PC-3 (cell line): ENCODE measurements around the gene HP1BP3. TPM values are rescaled to one million over a fixed set of nuclear protein-coding genes. Genes with fewer than 3 reads are reported as not detected.
A peak's percentile ranks its signal among the peaks of the same experiment; 100 is the strongest.

Experiments used
- ATAC-seq: fragments of 200-7000 bp; cut with Tn5 transposase; 2 replicates; pipeline ENCODE4 v1.9.1; 2020; ENCODE audit warnings: mild to moderate bottlenecking, moderate library complexity
- BruUV-seq: library from RNA; stranded (reverse); fragments of 400-500 nt; replicated peaks from 2 replicates; lab custom pipeline; 2021; lab: Mats Ljungman, UMichigan
- CTCF ChIA-PET: fragments of 300-600 bp; sonication (Branson Sonifier 250); formaldehyde crosslinking; loops from one replicate; lab custom pipeline; 2022; ENCODE audit warnings: antibody characterized with exemption; lab: Charles Lee
- POLR2A ChIA-PET: fragments of 300-600 bp; sonication (Branson Sonifier 250); formaldehyde crosslinking; loops from one replicate; lab custom pipeline; 2022; ENCODE audit warnings: antibody characterized with exemption; ENCODE audit not compliant: unreplicated experiment; lab: Charles Lee
- DNase-seq: peaks from one replicate; pipeline ENCODE4 v3.0.0-alpha.2; 2015
- H2AFZ ChIP-seq: fragments of 300-600 bp; sonication (generic); 2 replicates; pipeline ENCODE4 v1.6.0; 2016; ENCODE audit warnings: antibody characterized with exemption, low read length
- H3F3A ChIP-seq: fragments of 300-600 bp; sonication (generic); one replicate; pipeline ENCODE4 v1.6.0; 2017; ENCODE audit warnings: antibody characterized with exemption, low read length, control low read depth, mild to moderate bottlenecking; ENCODE audit not compliant: unreplicated experiment
- H3K27ac ChIP-seq: fragments of 300-600 bp; sonication (generic); 2 replicates; pipeline ENCODE4 v1.5.1; 2016; ENCODE audit warnings: mild to moderate bottlenecking, low read length
- H3K27me3 ChIP-seq: fragments of 300-600 bp; sonication (generic); 2 replicates; pipeline ENCODE4 v1.6.1; 2016; ENCODE audit warnings: low read length, mixed read lengths
- H3K36me3 ChIP-seq: fragments of 300-600 bp; sonication (generic); 2 replicates; pipeline ENCODE4 v1.6.1; 2016; ENCODE audit warnings: low read depth, mixed run types, low read length, mixed read lengths
- H3K4me1 ChIP-seq: fragments of 300-600 bp; sonication (generic); 2 replicates; pipeline ENCODE4 v1.5.1; 2016; ENCODE audit warnings: low read length; ENCODE audit not compliant: insufficient read depth
- H3K4me2 ChIP-seq: fragments of 300-600 bp; sonication (generic); 2 replicates; pipeline ENCODE4 v1.6.0; 2016; ENCODE audit warnings: low read length
- H3K4me3 ChIP-seq: fragments of 300-600 bp; sonication (generic); 2 replicates; pipeline ENCODE4 v1.5.1; 2016; ENCODE audit warnings: mild to moderate bottlenecking, low read length, mixed read lengths
- H3K79me2 ChIP-seq: fragments of 300-600 bp; sonication (generic); 2 replicates; pipeline ENCODE4 v1.6.1; 2017; ENCODE audit warnings: low read length, mixed read lengths
- H3K9ac ChIP-seq: fragments of 300-600 bp; sonication (generic); 2 replicates; pipeline ENCODE4 v1.6.0; 2016; ENCODE audit warnings: mild to moderate bottlenecking, low read length
- H3K9me2 ChIP-seq: fragments of 300-600 bp; sonication (generic); replicated peaks from 2 replicates; pipeline ENCODE4 v1.6.1; 2016; ENCODE audit warnings: mixed run types, low read length, mixed read lengths
- H3K9me3 ChIP-seq: fragments of 300-600 bp; sonication (generic); 2 replicates; pipeline ENCODE4 v1.6.1; 2016; ENCODE audit warnings: low read length, mixed read lengths
- H4K20me1 ChIP-seq: fragments of 300-600 bp; sonication (generic); 2 replicates; pipeline ENCODE4 v1.6.1; 2016; ENCODE audit warnings: low read length, mixed read lengths
- CTCF ChIP-seq: fragments of 300-600 bp; sonication (generic); conservative IDR thresholded peaks from 2 replicates; pipeline ENCODE4 v1.5.1; 2017; ENCODE audit warnings: antibody characterized with exemption, low read depth, mild to moderate bottlenecking, low read length
- EZH2 ChIP-seq: fragments of 300-600 bp; sonication (generic); IDR thresholded peaks from one replicate; pipeline ENCODE4 v1.6.1; 2017; ENCODE audit warnings: antibody characterized with exemption, mild to moderate bottlenecking, low read length; ENCODE audit not compliant: unreplicated experiment
- EZH2phosphoT487 ChIP-seq: fragments of 300-600 bp; sonication (generic); IDR thresholded peaks from 2 replicates; pipeline ENCODE4 v1.6.1; 2018; ENCODE audit warnings: mild to moderate bottlenecking, antibody characterized with exemption, low read length, borderline replicate concordance
- intact Hi-C: fragments of 100-400 bp; cut with micrococcal nuclease; formaldehyde crosslinking; loops from 2 replicates; pipeline ENCODE4 v1.9.0; 2023
- total RNA-seq: library from RNA; depleted of rRNA; stranded (reverse); fragments of >200 nt; gene quantifications from 2 replicates; pipeline ENCODE4 v1.2.3, GENCODE V29; 2014

Gene HP1BP3
- total RNA-seq, 1 experiment from 2014 or later: 243 TPM

GRCh38 chr1:20786253-20787028 is 666 bp downstream of the HP1BP3 start:
- H3K9me3 ChIP-seq: no peaks in the 10 kb centered on the region
- H3F3A ChIP-seq: peaks cover 3% of the 10 kb centered on the region
- peak overlapping the region; percentile 76 for H2AFZ ChIP-seq
- TF ChIP-seq CTCF (no peak), EZH2 (no peak), EZH2phosphoT487 (no peak)
- no peaks in the 10 kb centered on the region for H3K9me2 ChIP-seq
- peaks cover 42% of the 10 kb centered on the region for H4K20me1 ChIP-seq
- H3K4me2 ChIP-seq: peak overlapping the region; percentile 90
- H3K4me3 ChIP-seq: peak overlapping the region; percentile 98
- intact Hi-C loops: loop anchor here (2.0 to 5.0 kb wide), 6 partner anchors 54 to 411 kb away; partner anchors contain the start of genes DDOST and SH2D5
- POLR2A ChIA-PET: interaction anchor here (0.6 to 0.8 kb wide), 8 partner anchors 26 to 552 kb away, joined by 3 to 18 read pairs (median 3); no protein-coding TSS in a partner anchor
- CTCF ChIA-PET: interaction anchor here (1.5 to 1.7 kb wide), 2 partner anchors 88 to 90 kb away, joined by 6 to 9 read pairs; no protein-coding TSS in a partner anchor
- H3K36me3 ChIP-seq: no peaks in the 10 kb centered on the region
- H3K4me1 ChIP-seq: peaks cover 26% of the 10 kb centered on the region
- H3K9ac ChIP-seq: peak overlapping the region; percentile 96
- peak overlapping the region; percentile 71 for H3K27ac ChIP-seq
- ATAC-seq (peak; percentile 68), DNase-seq (peak; percentile 95)
- peaks cover 51% of the 10 kb centered on the region for H3K79me2 ChIP-seq
- BruUV-seq: no TSS peak
- H3K27me3 ChIP-seq: no peaks in the 10 kb centered on the region

GRCh38 chr1:20785907-20786252 is 1.2 kb downstream of the HP1BP3 start:
- Histone ChIP-seq H3K9me3 (no peaks in the 10 kb centered on the region), H2AFZ (peak overlapping the region; percentile 67), H3K36me3 (peaks cover under 1% of the 10 kb centered on the region; the same call in 1 of the 2 replicates), H3K4me1 (peaks cover 26% of the 10 kb centered on the region), H3K4me3 (peak overlapping the region; percentile 98), H3K4me2 (peak overlapping the region; percentile 90), H4K20me1 (peaks cover 48% of the 10 kb centered on the region), H3K27ac (peak overlapping the region; percentile 71), H3K9ac (peak overlapping the region; percentile 96), H3K79me2 (peaks cover 56% of the 10 kb centered on the region), H3K27me3 (no peaks in the 10 kb centered on the region), H3F3A (peaks cover 3% of the 10 kb centered on the region), H3K9me2 (no peaks in the 10 kb centered on the region)
- no TSS peak for BruUV-seq
- intact Hi-C loops: loop anchor here (2.0 to 5.0 kb wide), 6 partner anchors 53 to 411 kb away; partner anchors contain the start of genes DDOST and SH2D5
- DNase-seq (peak; percentile 4), ATAC-seq (no peak)
- CTCF ChIA-PET: interaction anchor here (1.7 kb wide), 1 partner anchor 89 kb away, joined by 9 read pairs; no protein-coding TSS in a partner anchor
- no peak for TF ChIP-seq EZH2
- no peak for TF ChIP-seq EZH2phosphoT487
- TF ChIP-seq CTCF: no peak
- POLR2A ChIA-PET: interaction anchor here (0.6 to 0.8 kb wide), 3 partner anchors 64 to 553 kb away, joined by 3 to 5 read pairs (median 3); no protein-coding TSS in a partner anchor
